T1000 (cell line): ENCODE measurements around the gene ARL11.
"Not testable (repeated sequence)": the region's sequence is repeated elsewhere in the genome, so short reads cannot be mapped to it uniquely, and the experiment has no call there.

Experiments used
- DNase-seq: peaks from one replicate; lab custom pipeline; 2025; ENCODE audit warnings: mixed read lengths; lab: John Stamatoyannopoulos, UW

The ARL11 gene

DNA sequence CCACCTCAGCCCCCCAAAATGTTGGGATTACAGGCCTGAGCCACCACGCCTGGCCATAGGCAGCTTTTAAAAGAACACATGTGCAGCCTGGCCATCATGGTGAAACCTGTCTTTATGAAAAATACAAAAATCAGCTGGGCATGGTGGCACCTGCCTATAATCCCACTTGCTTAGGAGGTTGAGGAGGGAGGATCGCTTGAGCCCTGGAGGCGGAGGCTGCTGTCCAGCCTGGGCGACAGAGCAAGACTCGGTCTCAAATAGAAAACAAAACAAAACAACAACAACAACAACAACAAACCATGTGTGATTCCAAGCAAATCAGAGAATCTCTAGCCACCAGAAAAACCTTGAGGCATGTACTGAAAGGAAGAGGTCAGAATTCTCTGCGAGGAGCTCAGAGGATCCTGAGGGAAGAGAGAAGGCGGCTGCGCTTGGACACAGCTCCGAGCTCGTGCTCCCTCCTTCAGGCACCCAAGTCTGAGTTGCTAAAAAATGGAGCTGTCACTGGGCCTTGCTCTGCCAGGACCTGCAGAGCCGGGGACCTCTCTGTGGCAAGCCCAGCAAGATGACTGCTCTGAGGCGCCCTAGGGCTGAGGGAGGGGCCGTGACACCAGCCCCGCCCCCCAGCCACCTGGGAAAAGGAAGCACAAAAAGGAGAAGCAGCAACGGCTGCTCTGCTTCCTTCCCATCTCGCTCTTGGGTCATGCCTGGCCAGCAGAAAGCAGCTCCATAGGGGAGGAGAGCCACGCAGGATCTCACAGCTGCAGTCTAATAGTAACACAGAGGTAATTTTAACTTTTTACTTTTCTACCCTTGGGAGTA, at the start of gene ARL11:
Gene ARL11, plus strand, starts transcription at position 677 of the 822 bp plus-strand sequence. CDS start 1,941 bp downstream, outside the sequence.
- no peak for DNase-seq

DNA sequence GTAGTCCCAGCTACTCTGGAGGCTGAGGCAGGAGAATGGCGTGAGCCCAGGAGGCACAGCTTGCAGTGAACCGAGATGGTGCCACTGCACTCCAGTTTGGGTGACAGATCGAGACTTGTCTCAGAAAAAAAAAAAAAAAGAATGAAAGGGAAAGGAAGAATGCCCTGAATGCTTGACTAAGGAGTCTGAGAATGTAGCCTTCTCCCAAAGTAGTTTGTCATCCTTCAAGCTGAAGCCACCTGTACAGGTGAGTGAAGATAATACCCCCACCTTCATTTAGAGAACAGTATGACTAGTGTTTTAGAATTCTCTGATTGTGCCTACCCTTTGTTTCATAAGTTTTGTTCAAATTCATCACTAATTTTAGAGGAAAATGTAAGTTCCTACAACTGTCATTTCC, 48.8 kb upstream of the ARL11 start:
- DNase-seq = no peak

DNA sequence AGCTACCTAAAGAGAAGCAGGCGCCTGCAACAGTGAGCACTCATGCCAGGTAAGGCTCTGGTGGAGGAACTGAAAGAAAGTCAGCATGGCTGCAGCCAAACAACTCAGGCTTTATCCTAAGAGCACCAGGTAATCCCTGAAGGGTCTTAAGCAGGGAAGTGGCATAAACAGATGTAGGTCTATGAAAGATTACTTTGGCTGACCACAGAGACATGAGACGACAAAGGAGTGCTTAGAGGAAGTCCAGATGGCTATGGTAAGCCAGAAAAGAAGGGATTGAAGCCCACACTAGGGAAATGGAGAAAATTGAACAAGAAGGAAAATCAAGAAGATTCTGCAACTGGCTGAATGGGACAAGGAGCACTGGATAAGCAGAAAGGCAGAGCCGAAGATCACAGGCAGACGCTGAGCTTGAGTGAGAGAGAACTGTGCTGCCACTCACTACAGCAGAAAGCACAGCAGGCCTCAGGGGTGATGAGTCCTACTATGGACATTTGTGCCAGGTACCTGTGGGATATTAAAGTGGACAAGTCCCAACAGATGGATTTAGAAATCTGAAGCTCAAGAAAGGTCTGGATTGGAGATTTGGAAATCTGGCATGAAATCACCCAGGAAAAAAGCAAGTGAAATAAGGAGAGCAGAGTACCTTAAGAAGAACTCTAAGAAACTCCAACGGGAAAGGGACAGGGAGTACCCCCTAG, 47.2 kb upstream of the ARL11 start:
- DNase-seq = no peak

DNA sequence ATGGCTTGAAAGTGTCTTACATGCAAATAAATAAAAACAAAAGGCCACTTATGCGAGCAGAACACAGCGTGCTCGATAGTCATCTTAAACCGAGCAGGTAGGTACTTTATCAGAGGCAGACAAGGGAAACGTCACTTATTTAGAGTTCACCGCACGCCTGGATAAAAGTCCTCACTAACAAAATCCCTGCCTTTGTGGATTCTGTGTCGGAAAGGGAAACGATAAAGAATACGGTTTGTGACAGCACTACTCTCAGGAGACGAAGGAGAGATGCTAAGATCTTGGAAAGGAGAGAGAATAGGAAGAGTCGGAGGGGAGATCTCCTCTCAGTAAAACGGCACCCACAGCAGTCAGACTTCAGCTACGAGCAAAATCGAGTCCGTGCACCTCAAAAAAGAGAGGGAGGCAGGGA, 43.5 kb upstream of the ARL11 start:
- DNase-seq = no peak

- DNase-seq = peak; percentile 2
Observed at GRCh38 chr13:49585220-49586157, 42.8 kb upstream of the ARL11 start, which contains the start of gene RCBTB1. Gene RCBTB1, minus strand, starts transcription at chr13:49585558. Its CDS starts 18,279 bp downstream, at chr13:49567279.

GRCh38 chr13:49586717-49587116, 41.6 kb upstream of the ARL11 start:
- no peak for DNase-seq

GRCh38 chr13:49587311-49587847, 40.9 kb upstream of the ARL11 start:
- DNase-seq = no peak

GRCh38 chr13:49590714-49591113, 37.6 kb upstream of the ARL11 start:
- DNase-seq = not testable (repeated sequence)

DNA sequence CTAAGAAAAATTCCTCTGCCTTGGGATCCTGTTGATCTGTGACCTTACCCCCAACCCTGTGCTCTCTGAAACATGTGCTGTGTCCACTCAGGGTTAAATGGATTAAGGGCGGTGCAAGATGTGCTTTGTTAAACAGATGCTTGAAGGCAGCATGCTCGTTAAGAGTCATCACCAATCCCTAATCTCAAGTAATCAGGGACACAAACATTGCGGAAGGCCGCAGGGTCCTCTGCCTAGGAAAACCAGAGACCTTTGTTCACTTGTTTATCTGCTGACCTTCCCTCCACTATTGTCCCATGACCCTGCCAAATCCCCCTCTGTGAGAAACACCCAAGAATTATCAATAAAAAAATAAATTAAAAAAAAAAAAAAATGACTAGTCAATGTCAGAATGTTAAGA, 34.4 kb upstream of the ARL11 start:
- DNase-seq = not testable (repeated sequence)

- DNase-seq = no peak
Observed at GRCh38 chr13:49594576-49594975, 33.7 kb upstream of the ARL11 start.

DNA sequence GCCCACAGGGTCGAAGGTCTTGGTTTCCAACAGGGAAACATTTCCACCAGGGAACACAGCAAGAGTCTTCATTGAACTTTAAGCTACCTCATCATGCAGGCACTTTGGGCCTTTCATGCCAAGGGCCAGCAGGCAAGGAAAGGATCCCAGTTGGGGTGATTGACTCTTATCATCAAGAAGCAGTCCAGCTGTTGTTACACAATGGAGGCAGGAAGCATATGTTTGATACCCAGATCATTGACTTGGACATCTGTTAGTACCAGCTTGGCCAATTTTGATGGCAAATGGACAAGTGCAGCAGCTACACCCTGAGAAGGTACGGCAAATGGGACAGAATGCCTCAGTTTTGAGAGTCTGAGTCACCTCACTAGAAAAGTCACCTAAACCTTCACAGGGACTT, 32.1 kb upstream of the ARL11 start:
- DNase-seq = no peak

DNA sequence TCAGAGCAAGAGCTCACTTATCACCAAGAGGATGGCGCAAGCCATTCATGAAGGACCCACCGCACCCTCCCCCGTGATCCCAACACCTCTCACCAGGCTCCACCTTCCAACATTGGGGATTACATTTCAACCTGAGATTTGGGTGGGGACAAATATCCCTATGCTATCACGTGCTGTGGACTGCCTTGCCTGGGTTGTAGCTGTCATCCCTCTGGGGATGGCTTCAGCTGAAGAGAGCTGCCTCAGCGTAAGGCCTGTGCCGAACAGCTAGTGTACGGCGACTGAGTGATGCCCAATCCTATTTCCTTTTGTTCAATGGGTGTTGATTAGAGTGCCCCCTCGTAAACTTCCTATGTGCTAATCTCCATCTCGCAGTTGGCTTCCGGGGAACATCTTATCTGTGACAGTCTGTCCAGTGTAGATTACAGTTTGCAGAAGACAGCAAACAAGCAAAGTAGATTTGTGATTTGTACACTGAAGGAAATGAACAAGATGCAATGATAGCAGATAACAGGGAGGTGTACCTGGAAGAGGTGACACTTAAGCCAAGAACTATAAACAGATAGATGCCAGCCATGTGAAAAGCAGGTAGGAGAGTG, 31.2 kb upstream of the ARL11 start:
- no peak for DNase-seq

GRCh38 chr13:49602005-49602404, 26.3 kb upstream of the ARL11 start:
- no peak for DNase-seq

DNA sequence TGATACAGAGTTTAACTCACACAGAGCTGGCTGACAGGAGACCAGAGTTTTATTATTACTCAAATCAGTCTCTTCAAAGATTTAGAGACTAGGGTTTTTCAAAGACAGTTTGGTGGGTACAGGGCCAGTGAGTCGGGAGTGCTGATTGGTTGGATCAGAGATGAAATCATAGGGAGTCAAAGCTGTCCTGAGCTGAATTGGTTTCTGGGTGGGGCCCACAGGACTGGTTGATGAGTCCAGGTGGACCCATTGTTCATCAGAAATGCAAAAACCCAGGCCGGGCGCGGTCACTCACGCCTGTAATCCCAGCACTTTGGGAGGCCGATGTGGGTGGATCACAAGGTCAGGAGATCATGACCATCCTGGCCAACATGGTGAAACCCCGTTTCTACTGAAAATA, 25.7 kb upstream of the ARL11 start:
- DNase-seq = not testable (repeated sequence)

DNA sequence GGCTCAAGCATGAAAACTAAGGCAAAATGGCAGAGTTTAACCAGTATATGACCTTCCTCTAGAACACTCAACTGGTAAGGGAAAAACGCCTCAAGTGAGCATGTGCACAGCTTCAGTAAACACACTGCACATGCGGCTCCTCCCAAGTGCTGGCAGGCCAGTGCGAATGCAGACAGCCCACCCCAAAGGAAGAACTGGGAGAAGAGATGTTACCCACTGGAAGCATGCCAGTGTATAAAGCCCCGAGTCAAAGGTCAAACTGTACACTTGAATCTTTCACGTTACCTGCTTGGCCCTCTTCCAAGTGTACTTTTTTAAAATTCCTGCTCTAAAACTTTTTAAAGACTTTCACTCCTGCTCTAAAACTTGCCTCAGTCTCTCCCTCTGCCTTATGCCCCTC, 23.7 kb upstream of the ARL11 start:
- no peak for DNase-seq

GRCh38 chr13:49606747-49607648, 21.3 kb upstream of the ARL11 start:
- DNase-seq = peak; percentile 47

DNA sequence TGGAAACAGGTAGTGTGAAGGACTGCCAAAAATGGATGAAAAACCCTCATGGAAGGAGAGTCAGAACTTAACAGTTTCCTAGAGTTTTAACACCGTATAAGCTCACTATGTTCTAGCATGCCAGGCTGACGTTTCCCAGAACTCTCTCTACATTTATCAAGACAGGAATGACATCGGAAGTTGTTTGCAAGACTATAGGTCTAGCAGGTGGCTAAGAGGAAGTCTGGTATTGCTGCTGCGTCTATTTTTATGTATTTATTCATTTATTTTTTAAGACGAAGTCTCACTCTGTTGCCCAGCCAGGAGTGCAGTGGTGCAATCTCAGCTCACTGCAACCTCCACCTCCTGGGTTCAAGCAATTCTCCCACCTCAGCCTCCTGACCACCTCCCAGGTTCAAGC, 20.5 kb upstream of the ARL11 start:
- DNase-seq = no peak

DNA sequence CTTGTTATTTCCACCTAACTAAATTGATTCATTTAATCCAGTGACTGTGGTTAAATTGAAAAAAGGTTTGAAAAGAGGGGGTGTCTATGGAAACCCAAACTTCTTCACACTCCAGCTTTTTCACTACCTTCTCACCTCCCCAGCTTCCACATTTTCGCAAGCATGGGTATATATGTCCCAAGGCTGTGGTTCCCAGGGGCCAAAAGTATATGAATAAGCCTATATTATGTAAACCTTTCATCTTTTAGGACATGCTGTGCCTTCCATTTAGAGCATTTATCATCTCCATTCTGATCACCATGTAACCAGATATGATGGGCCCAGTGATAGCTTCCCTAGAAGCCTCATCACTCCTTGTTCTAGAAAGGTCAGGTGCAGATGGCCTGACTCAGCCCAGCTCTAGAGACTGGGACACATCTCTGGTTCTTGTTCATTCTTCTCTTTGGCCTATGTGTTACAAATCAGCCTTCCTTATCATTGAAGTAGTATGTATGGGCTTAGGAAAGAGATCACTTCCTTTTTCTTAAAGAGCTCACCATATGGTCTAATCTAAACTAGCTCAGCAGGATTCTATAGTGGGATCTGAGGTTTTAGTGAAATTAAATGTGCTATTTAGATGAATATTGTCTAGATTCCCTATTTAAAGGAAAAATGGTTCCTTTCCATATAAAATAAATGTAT, 19.5 kb upstream of the ARL11 start:
- no peak for DNase-seq

GRCh38 chr13:49610176-49610575, 18.1 kb upstream of the ARL11 start:
- DNase-seq = no peak

GRCh38 chr13:49612042-49612441, 16.3 kb upstream of the ARL11 start:
- not testable (repeated sequence) for DNase-seq
